GM12892 (cell line): ENCODE measurements around the gene SDHAF1.

Source experiments
- POLR2A ChIP-seq: IDR thresholded peaks from 2 replicates; pipeline ENCODE4 v1.6.1; 2011; ENCODE audit warnings: low read depth, low read length, control low read depth
- TAF1 ChIP-seq: IDR thresholded peaks from 2 replicates; pipeline ENCODE4 v1.6.1; 2011; ENCODE audit warnings: low read depth, mild to moderate bottlenecking, control low read depth, low read length, borderline replicate concordance

- TF ChIP-seq POLR2A (no peak), TAF1 (no peak)
Observed at GRCh38 chr19:35992907-35993765, 1.9 kb upstream of the SDHAF1 start.
